Measurements from ENCODE around the gene TMEM50A.
A peak's percentile ranks its signal among the peaks of the same experiment; 100 is the strongest.
"Not testable (repeated sequence)": the region's sequence is repeated elsewhere in the genome, so short reads cannot be mapped to it uniquely, and the experiment has no call there.

GRCh38 chr1:25409641-25410427 lies 71.7 kb downstream of the TMEM50A start:
- TF ChIP-seq GATA3 (IDR thresholded peaks at IDR 0.05; ENCODE audit: low read depth, low read length): not testable (repeated sequence)
- peak; percentile 38 for TF ChIP-seq GATA2 (IDR thresholded peaks at IDR 0.05; ENCODE audit: low read depth, low read length)
